GM04503 (cell line): Measurements from ENCODE around the gene SLFN12L.
"Not testable (repeated sequence)": the region's sequence is repeated elsewhere in the genome, so short reads cannot be mapped to it uniquely, and the experiment has no call there.

ENCODE experiments used
- DNase-seq: peaks from one replicate; pipeline ENCODE4 v3.0.0-alpha.2; 2012; ENCODE audit warnings: low read depth

The SLFN12L gene

GRCh38 chr17:35496451-35497290 lies 40.8 kb downstream of the SLFN12L start:
- no peak for DNase-seq

- DNase-seq: no peak
These were observed 44.4 kb downstream of the SLFN12L start for GRCh38 chr17:35493040-35493439.

DNA sequence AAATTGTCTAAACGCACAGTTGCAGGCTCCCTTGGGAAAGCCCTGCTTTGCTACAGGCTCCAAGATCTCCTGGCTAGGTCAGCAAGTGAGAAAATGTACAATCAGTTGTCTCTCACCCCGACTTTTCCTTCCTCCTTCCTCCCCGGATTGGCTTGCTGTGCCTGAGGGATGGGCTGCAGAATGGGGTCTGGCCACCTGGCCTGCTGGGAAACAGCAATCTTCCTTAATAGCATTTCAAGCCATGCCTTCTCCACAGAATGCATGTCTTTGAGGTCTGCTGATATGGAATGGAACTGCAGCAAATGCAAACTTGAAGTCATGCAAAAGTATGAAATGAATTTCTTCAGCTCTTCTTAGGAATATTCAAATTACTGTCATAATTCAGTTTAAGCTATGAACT lies 46.1 kb downstream of the SLFN12L start:
- DNase-seq: no peak

GRCh38 chr17:35489944-35490343 lies 47.5 kb downstream of the SLFN12L start:
- no peak for DNase-seq

DNA sequence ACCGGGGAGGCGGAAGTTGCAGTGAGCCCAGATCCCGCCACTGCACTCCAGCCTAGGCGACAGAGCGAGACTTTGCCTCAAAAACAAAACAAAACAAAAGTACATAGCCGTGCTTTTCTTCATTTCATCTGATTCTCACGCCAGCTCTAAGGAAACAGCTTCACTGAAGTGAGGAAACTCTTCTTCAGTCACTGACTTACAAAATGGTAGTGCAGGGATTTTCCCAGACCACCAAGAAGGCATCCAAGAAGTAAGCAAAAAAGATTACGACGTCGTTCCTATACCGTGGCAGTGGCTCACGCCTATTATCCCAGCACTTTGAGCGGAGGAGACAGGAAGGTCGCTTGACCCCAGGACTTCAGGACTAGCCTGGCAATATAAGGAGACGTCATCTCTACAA lies 48.5 kb downstream of the SLFN12L start:
- DNase-seq: no peak

DNA sequence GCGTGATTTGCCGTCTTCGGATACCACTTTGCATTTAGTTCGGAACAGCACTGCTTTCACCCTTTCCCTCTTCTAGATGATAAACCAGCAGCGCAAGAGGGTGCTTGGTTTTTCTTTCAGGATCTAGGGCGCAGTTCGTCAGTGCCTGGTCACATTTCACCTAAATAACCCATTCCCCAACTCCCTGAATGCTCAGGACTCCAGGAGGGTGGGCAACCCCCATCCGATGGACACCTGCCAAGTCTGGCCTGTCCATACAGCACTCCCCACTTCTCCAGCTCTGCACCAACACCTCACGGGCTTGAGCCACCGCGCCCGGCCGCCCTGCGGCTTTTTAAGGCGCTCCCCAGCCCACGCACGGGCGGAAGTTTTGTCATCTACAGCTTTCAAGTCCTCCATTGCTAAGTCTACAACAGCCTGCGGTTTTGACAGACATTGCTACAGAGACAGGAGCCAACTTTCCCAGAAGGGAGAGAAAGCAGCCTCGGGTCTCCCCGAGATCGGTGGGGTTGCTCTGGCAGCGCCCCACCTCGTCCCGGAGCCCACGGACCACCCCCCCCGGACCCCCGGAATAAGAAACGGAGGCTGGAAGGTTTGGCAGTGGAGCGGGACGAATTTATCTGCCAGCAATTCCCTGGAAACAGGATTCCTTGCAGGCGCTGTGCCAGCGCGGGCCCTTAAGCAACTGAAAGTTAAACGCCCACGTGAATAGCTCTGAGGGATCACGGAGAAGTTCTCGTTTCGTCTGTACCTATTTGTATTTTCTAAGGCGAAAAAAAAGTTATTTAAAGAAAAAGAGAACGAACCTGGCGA lies 50.4 kb downstream of the SLFN12L start:
- no peak for DNase-seq

DNA sequence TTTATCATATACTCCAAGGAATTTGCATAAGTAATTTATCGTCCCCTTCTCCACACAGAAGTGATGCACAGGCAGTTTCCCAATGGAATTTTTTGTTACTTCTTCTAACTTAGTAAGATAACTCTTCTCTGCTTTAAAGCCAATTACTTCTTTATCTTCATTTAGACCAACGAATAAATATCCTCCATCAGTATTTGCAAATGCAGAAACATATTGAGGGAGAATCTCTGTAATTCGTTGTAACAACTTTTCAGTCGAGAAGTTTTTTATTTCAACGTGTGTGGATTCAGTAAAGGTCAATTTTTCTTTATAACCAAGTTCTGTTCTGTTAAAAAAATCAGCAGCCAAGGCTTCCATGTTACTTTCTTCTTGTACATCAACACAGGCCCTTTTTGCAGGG lies 58.2 kb downstream of the SLFN12L start:
- DNase-seq: no peak

DNA sequence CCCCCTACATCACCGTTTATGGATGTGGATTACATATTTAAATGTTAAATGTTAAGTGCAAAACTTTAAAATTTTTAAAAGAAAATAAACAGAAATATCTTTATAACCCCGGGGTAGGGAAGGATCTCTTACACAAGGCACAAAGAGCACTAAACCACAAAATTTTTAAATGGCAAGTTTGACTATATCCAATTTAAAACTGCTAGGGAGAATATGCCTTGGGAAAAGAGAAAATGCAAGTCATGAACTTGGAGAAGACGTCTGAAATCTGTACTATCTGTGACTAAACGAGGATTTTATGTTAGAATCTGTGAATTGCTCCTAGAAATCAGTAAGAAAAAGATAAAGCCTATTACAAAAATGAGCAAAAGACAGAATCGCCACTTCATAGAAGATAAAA lies 60.2 kb downstream of the SLFN12L start:
- no peak for DNase-seq

DNA sequence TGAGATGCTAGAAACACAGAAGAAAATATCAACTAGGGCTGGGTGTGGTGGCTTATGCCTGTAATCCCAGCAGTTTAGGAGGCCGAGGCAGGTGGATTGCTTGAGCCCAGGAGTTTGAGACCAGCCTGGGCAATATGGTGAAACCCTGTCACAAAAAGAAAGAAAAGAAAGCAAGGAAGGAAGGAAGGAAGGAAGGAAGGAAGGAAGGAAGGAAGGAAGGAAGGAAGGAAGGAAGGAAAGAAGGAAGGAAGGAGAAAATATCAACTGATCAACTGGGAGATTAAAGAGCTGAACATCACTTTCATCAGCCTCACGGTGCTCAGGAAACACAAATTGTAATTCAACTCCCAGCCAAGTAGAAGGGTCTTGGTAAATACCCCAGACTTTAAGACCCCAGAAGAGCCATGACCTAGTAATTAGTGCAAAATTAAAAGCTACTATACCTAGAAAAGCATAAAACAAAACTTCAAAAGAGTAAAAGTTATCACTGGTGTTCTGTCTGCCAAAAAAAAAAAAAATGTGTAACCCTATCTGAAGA lies 61.1 kb downstream of the SLFN12L start:
- DNase-seq: no peak

- DNase-seq: no peak
These were observed 69.0 kb downstream of the SLFN12L start for GRCh38 chr17:35468475-35468874.

DNA sequence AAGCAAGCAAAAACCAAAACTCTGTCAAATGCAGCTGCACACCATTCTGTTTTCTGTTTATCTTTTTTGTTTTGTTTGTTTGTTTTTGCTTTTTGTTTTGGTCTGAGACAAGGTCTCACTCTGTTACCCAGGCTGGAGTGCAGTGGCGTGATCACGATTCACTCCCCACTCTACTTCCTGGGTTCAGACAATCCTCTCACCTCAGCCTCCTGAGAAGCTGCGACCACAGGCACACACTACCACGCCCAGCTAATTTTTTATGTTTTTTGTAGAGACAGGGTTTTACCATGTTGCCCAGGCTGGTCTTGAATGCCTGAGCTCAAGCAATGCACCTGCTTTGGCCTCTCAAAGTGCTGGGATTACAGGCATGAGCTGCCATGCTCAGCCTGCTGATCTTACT lies 69.7 kb downstream of the SLFN12L start:
- DNase-seq: no peak

DNA sequence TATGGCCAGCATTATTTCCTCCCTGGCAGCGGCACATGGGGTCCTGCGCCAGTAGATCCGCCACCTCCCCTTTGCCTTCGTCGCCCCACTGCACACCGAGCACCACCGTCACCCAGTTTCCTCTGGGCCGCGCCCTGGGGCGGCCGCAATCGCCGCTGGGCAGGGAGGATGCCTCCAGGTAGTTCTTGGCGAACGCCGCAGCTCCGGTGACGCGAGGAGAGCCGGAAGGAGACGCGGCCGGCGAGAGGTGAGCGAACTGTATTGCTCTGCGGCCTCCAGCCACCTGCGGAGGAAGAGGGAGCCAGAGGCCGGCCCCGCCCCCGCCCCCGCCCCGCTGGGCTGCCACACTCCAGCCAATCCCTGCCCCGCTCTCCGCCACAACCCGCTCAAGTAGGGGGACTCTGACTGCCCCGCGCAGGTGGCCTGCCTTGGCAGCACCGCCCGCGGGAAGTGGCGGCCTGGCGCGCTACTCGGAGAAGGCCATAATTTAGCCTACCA lies 77.1 kb downstream of the SLFN12L start:
- no peak for DNase-seq

DNA sequence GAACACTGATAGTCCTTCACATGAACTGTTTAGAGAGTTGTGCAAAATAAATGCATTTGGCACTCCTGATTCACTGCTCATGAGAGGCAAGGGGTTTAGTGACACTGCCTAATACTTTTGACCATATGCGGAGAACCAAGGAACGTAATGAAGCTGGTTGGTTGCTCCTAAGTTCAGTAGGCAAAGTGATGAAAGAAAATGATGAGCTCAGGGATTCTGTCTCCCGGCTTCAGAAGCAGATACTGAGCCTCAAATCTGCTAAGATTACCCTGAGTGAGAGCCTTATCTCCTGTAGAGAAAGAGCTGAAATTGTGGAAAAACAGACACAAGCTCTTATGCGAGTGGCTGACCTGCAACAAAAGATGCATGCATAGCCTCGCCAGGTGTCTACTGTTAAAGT lies 83.4 kb downstream of the SLFN12L start:
- not testable (repeated sequence) for DNase-seq

GRCh38 chr17:35453171-35453570 lies 84.3 kb downstream of the SLFN12L start:
- no peak for DNase-seq

GRCh38 chr17:35449371-35449931 lies 88.0 kb downstream of the SLFN12L start:
- DNase-seq: no peak

GRCh38 chr17:35448899-35449227 lies 88.6 kb downstream of the SLFN12L start:
- DNase-seq: no peak

- no peak for DNase-seq
These were observed 89.1 kb downstream of the SLFN12L start, which contains the start of gene SLFN13 for GRCh38 chr17:35448214-35448898. TSS of gene SLFN13 (minus strand) at chr17:35448766. CDS start at chr17:35445680, 3,086 bp downstream.

GRCh38 chr17:35447499-35447898 lies 90.0 kb downstream of the SLFN12L start:
- DNase-seq: no peak

DNA sequence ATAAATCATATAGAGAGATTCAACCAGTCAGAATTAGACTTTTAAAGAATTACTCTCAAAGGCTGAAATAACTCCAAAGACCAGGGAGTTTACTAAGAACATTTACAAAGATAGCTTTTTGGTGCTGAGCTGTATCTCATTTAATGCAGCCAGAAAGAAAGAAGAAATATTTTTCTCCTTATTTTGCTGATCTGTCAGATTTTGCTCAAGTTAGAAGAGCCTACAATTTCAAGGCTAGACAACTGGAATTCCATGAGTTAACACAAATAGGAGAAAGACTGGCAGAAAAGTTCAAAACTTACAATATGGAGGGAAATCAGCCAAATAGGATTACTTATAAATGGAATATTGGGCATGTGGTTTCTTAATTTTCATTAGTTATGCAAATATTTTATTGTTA lies 99.0 kb downstream of the SLFN12L start:
- DNase-seq: no peak

DNA sequence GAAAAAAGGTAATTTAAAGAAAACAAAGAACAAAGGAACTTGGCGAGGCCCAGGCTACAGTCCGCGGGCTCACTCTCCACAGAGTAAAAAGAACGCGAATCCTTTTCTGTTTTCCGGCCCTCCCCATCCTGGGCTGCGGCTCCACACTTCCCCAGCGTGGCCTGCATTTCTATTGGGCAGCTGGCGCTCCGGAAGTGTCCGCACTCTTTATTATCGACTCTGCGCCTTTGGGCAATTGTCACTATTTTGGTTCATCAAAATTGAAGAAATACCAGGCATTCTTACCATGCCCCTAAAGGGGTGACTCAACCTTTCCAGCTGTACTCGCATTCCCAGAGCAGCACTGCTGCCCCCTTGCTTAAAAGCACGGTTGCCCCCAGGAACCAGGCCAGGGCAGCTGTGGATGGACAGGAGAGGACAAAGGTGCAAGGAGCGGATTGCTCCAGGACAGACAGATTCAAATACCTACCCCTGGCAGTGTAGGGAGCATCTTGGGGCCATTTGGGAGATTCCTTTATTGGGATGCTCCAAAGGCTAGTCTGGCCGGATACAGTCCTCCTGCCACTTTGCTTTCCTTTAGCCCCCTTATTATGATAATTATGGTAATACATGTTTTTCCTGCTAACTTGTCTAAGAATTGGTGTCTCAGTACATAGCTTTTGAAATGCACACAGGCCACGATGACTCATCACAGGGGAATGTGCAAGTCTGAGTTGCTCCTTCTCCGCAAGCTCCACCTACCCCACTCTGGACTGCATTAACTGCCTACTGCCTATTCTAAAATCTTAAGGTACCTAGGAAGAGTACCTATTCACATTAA lies 104.2 kb downstream of the SLFN12L start:
- peak; percentile 94 for DNase-seq
